SK-N-SH (cell line): ENCODE data around the gene CEP295NL. TPM values are rescaled to one million over a fixed set of nuclear protein-coding genes. Genes with fewer than 3 reads are reported as not detected.

ENCODE experiments used
- CTCF ChIA-PET: fragments of 300-600, 350-600 bp; formaldehyde crosslinking; extraction: SDS; loops from one replicate; lab custom pipeline; 2021; lab: Yijun Ruan, JAX
- POLR2A ChIA-PET: fragments of 350-600 bp; sonication (Branson Sonifier 250); formaldehyde crosslinking; extraction: SDS; loops from one replicate; lab custom pipeline; 2020; ENCODE audit warnings: antibody characterized with exemption, inconsistent platforms; lab: Yijun Ruan, JAX
- DNase-seq: peaks from one replicate; pipeline ENCODE4 v3.0.0; 2012
- H2AFZ ChIP-seq: fragments of 200-600 bp; sonication (generic); 2 replicates; pipeline ENCODE4 v1.8.1; 2016; ENCODE audit warnings: antibody characterized with exemption, mild to moderate bottlenecking, low read depth
- H3F3A ChIP-seq: fragments of 200-600 bp; sonication (generic); replicated peaks from 2 replicates; pipeline ENCODE3; 2016; ENCODE audit warnings: antibody characterized with exemption, mild to moderate bottlenecking; ENCODE audit not compliant: insufficient read depth
- H3K27ac ChIP-seq, 2 experiments: fragments of 200-500 bp in 1 of 2; fragments of 200-600 bp in 1 of 2; sonication (Bioruptor generic) in 1 of 2; sonication (generic), shearing (Covaris generic) in 1 of 2; 2 replicates each; pipeline versions ENCODE4 v1.5.1 to v1.6.1; 2014 to 2016; ENCODE audit warnings: low read depth in 2 of 2, inconsistent platforms in 1 of 2, low read length in 1 of 2, mild to moderate bottlenecking in 1 of 2, mixed read lengths in 1 of 2
- H3K27me3 ChIP-seq: fragments of 200-600 bp; sonication (generic), shearing (Covaris generic); 2 replicates; pipeline ENCODE4 v1.6.1; 2016; ENCODE audit warnings: mixed run types; ENCODE audit not compliant: insufficient read depth
- H3K36me3 ChIP-seq, 2 experiments: fragments of 200-500 bp in 1 of 2; fragments of 200-600 bp in 1 of 2; sonication (Bioruptor generic) in 1 of 2; sonication (generic) in 1 of 2; replicated peaks in 1 of 2; 2 replicates each; pipeline versions ENCODE3 to v1.5.1; 2014 to 2016; ENCODE audit warnings: low read length in 1 of 2, mild to moderate bottlenecking in 1 of 2; ENCODE audit not compliant: insufficient read depth in 2 of 2, control insufficient read depth in 1 of 2
- H3K4me1 ChIP-seq, 2 experiments: fragments of 200-500 bp in 1 of 2; fragments of 200-600 bp in 1 of 2; sonication (Bioruptor generic) in 1 of 2; sonication (generic), shearing (Covaris generic) in 1 of 2; 2 replicates each; pipeline versions ENCODE4 v1.5.1 to v1.6.1; 2014 to 2016; ENCODE audit warnings: low read depth in 1 of 2, low read length in 1 of 2, mixed run types in 1 of 2; ENCODE audit not compliant: insufficient read depth in 2 of 2, control insufficient read depth in 1 of 2
- H3K4me2 ChIP-seq: fragments of 200-600 bp; sonication (generic), shearing (Covaris generic); 2 replicates; pipeline ENCODE4 v1.6.1; 2017; ENCODE audit warnings: mixed run types
- H3K4me3 ChIP-seq, 2 experiments: fragments of 200-500 bp in 1 of 2; fragments of 200-600 bp in 1 of 2; sonication (Bioruptor generic) in 1 of 2; sonication (generic), shearing (Covaris generic) in 1 of 2; 2 replicates each; pipeline versions ENCODE4 v1.5.1 to v1.8.1; 2014 to 2016; ENCODE audit warnings: low read depth in 2 of 2, inconsistent platforms in 1 of 2, low read length in 1 of 2, mild to moderate bottlenecking in 1 of 2, mixed read lengths in 1 of 2, moderate library complexity in 1 of 2
- H3K79me2 ChIP-seq: fragments of 200-600 bp; sonication (generic); 2 replicates; pipeline ENCODE4 v1.8.1; 2017; ENCODE audit warnings: mild to moderate bottlenecking; ENCODE audit not compliant: insufficient read depth
- H3K9ac ChIP-seq: fragments of 200-600 bp; sonication (generic); 2 replicates; pipeline ENCODE4 v1.6.1; 2017; ENCODE audit warnings: mixed run types
- H3K9me2 ChIP-seq: fragments of 200-600 bp; sonication (generic); 2 replicates; pipeline ENCODE4 v1.6.1; 2017; ENCODE audit warnings: mixed run types
- H3K9me3 ChIP-seq: fragments of 200-600 bp; sonication (generic); 2 replicates; pipeline ENCODE4 v1.6.1; 2017; ENCODE audit warnings: mixed run types, mild to moderate bottlenecking, moderate library complexity
- H4K20me1 ChIP-seq: fragments of 200-600 bp; sonication (generic); 2 replicates; pipeline ENCODE4 v1.6.1; 2017; ENCODE audit warnings: mild to moderate bottlenecking, mixed run types; ENCODE audit not compliant: insufficient read depth
- CHD2 ChIP-seq: fragments of 150-350 bp; IDR thresholded peaks from 2 replicates; pipeline ENCODE4 v1.6.1; 2018; ENCODE audit warnings: low read length; ENCODE audit not compliant: partially characterized antibody
- EP300 ChIP-seq, 2 experiments: IDR thresholded peaks; 2 replicates each; pipeline versions ENCODE4 v1.4.0 to v1.6.1; 2012; ENCODE audit warnings: borderline replicate concordance in 1 of 2, low read depth in 1 of 2, low read length in 1 of 2
- FOSL2 ChIP-seq: IDR thresholded peaks from 2 replicates; pipeline ENCODE4 v1.4.0; 2012; ENCODE audit warnings: low read depth, mild to moderate bottlenecking, moderate library complexity, borderline replicate concordance
- FOXJ3 ChIP-seq: sonication (generic); formaldehyde crosslinking; IDR thresholded peaks from 2 replicates; pipeline ENCODE4 v1.5.1; 2020; ENCODE audit warnings: mild to moderate bottlenecking, missing genetic modification reagents
- FOXM1 ChIP-seq: IDR thresholded peaks from 2 replicates; pipeline ENCODE4 v1.4.0; 2012; ENCODE audit warnings: low read depth, mild to moderate bottlenecking
- GABPA ChIP-seq: IDR thresholded peaks from 2 replicates; pipeline ENCODE4 v1.4.0; 2012; ENCODE audit warnings: low read depth, mild to moderate bottlenecking
- JUND ChIP-seq: IDR thresholded peaks from 2 replicates; pipeline ENCODE4 v1.4.0; 2012
- MAX ChIP-seq: IDR thresholded peaks from 2 replicates; pipeline ENCODE4 v1.4.0; 2012; ENCODE audit warnings: low read depth
- NFIC ChIP-seq: IDR thresholded peaks from 2 replicates; pipeline ENCODE4 v1.4.0; 2012; ENCODE audit warnings: borderline replicate concordance
- POLR2AphosphoS5 ChIP-seq: IDR thresholded peaks from 2 replicates; pipeline ENCODE4 v1.6.1; 2012; ENCODE audit warnings: low read depth, low read length
- RCOR1 ChIP-seq: fragments of 150-350 bp; IDR thresholded peaks from 2 replicates; pipeline ENCODE4 v1.6.1; 2017; ENCODE audit warnings: antibody characterized with exemption, low read length
- RFX5 ChIP-seq: IDR thresholded peaks from 2 replicates; pipeline ENCODE4 v1.6.1; 2012; ENCODE audit warnings: mild to moderate bottlenecking, improper control_type of control experiment, low read length
- RXRA ChIP-seq: IDR thresholded peaks from 2 replicates; pipeline ENCODE4 v1.4.0; 2012; ENCODE audit warnings: low read depth, mild to moderate bottlenecking, borderline replicate concordance
- SIN3A ChIP-seq: IDR thresholded peaks from 2 replicates; pipeline ENCODE4 v1.6.1; 2012; ENCODE audit warnings: low read depth, mild to moderate bottlenecking, low read length, moderate library complexity, borderline replicate concordance
- SMC3 ChIP-seq: IDR thresholded peaks from 2 replicates; pipeline ENCODE4 v1.6.1; 2012; ENCODE audit warnings: low read depth, low read length, improper control_type of control experiment
- TAF1 ChIP-seq: IDR thresholded peaks from 2 replicates; pipeline ENCODE4 v1.6.1; 2012; ENCODE audit warnings: low read depth, mild to moderate bottlenecking, low read length, moderate library complexity, borderline replicate concordance
- TCF12 ChIP-seq: IDR thresholded peaks from 2 replicates; pipeline ENCODE4 v1.4.0; 2012
- USF1 ChIP-seq: IDR thresholded peaks from 2 replicates; pipeline ENCODE4 v1.4.0; 2012; ENCODE audit warnings: low read depth, borderline replicate concordance
- WGBS: methylation state at CpG from one replicate; pipeline ENCODE4 v1.1.6; 2017; ENCODE audit warnings: low lambda C conversion rate; 5-methylcytosine and 5-hydroxymethylcytosine counted together
- polyA plus RNA-seq, 3 experiments: library from polyadenylated mRNA; depleted of rRNA; stranded (reverse); fragments of >200 nt; gene quantifications; 2 replicates each; pipeline ENCODE4 v1.2.3, GENCODE V29; 2012
- TF ChIP-seq, protein P1 (sequence below): IDR thresholded peaks from 2 replicates; pipeline ENCODE4 v1.4.0; 2012; ENCODE audit warnings: low read depth, borderline replicate concordance
- TF ChIP-seq, protein P2 (sequence below): fragments of 150-350 bp; IDR thresholded peaks from 2 replicates; pipeline ENCODE4 v1.6.1; 2017; ENCODE audit warnings: antibody characterized with exemption, low read length, low read depth, borderline replicate concordance

The CEP295NL gene
- polyA plus RNA-seq, 1 of the 3 experiments (the other 2 are of a cell fraction): 0.35 TPM

DNA sequence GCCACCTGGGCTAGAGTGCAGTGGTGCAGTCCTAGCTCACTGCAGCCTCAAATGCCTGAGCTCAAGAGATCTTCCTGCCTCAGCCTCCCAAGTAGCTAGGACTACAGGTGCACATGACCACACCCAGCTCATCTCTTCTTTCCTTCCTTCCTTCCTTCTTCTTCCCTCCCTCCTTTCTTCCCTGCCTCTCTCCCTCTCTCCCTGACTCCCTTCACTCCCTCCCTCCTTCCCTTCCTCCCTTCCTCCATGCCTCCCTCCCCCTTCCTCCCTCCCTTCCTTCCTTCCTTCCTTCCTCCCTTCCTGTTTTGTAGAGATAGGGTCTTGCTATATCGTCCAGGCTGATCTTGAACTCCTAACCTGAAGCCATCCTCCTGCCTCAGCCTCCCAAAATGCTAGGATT lies 38.9 kb downstream of the CEP295NL start:
- POLR2A ChIA-PET: no interaction called here
- H3K4me3 ChIP-seq: no peak overlapping the region
- TF ChIP-seq RCOR1 (no peak), TCF12 (no peak), RXRA (no peak), FOXJ3 (CRISPR knock-in tag) (no peak), POLR2AphosphoS5 (no peak), SIN3A (no peak), FOXM1 (no peak), RFX5 (no peak), CHD2 (no peak)
- TF ChIP-seq, protein P1, sequence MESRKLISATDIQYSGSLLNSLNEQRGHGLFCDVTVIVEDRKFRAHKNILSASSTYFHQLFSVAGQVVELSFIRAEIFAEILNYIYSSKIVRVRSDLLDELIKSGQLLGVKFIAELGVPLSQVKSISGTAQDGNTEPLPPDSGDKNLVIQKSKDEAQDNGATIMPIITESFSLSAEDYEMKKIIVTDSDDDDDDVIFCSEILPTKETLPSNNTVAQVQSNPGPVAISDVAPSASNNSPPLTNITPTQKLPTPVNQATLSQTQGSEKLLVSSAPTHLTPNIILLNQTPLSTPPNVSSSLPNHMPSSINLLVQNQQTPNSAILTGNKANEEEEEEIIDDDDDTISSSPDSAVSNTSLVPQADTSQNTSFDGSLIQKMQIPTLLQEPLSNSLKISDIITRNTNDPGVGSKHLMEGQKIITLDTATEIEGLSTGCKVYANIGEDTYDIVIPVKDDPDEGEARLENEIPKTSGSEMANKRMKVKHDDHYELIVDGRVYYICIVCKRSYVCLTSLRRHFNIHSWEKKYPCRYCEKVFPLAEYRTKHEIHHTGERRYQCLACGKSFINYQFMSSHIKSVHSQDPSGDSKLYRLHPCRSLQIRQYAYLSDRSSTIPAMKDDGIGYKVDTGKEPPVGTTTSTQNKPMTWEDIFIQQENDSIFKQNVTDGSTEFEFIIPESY: no peak
- TF ChIP-seq, protein P2, sequence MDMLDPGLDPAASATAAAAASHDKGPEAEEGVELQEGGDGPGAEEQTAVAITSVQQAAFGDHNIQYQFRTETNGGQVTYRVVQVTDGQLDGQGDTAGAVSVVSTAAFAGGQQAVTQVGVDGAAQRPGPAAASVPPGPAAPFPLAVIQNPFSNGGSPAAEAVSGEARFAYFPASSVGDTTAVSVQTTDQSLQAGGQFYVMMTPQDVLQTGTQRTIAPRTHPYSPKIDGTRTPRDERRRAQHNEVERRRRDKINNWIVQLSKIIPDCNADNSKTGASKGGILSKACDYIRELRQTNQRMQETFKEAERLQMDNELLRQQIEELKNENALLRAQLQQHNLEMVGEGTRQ: no peak
- no peaks in the 10 kb centered on the region for H3K9me3 ChIP-seq
- peaks cover 65% of the 10 kb centered on the region for H3F3A ChIP-seq
- CTCF ChIA-PET: interaction anchor here (0.7 to 17.6 kb wide), 6 partner anchors 9 to 104 kb away, joined by 3 to 458 read pairs (median 45); partner anchors contain the start of gene LGALS3BP
- DNase-seq: no peak
- H4K20me1 ChIP-seq: no peaks in the 10 kb centered on the region; the same call in 1 of the 2 replicates
- H3K27me3 ChIP-seq: no peaks in the 10 kb centered on the region
- peaks cover 67% of the 10 kb centered on the region for H3K79me2 ChIP-seq
- H3K4me1 ChIP-seq: peaks cover 3 to 19% of the 10 kb centered on the region in 2 experiments; a peak in 3 of 4 replicates
- H3K4me2 ChIP-seq: no peak overlapping the region
- peak overlapping the region in 1 of 2 experiments; percentile 98; a peak in 1 of 4 replicates for H3K27ac ChIP-seq
- no peak overlapping the region for H3K9ac ChIP-seq
- H3K36me3 ChIP-seq: peaks cover 5 to 52% of the 10 kb centered on the region in 2 experiments
- H3K9me2 ChIP-seq: no peaks in the 10 kb centered on the region
- 92% methylated on average over 1 of the region's 1 CpG for WGBS
- no peak overlapping the region for H2AFZ ChIP-seq

DNA sequence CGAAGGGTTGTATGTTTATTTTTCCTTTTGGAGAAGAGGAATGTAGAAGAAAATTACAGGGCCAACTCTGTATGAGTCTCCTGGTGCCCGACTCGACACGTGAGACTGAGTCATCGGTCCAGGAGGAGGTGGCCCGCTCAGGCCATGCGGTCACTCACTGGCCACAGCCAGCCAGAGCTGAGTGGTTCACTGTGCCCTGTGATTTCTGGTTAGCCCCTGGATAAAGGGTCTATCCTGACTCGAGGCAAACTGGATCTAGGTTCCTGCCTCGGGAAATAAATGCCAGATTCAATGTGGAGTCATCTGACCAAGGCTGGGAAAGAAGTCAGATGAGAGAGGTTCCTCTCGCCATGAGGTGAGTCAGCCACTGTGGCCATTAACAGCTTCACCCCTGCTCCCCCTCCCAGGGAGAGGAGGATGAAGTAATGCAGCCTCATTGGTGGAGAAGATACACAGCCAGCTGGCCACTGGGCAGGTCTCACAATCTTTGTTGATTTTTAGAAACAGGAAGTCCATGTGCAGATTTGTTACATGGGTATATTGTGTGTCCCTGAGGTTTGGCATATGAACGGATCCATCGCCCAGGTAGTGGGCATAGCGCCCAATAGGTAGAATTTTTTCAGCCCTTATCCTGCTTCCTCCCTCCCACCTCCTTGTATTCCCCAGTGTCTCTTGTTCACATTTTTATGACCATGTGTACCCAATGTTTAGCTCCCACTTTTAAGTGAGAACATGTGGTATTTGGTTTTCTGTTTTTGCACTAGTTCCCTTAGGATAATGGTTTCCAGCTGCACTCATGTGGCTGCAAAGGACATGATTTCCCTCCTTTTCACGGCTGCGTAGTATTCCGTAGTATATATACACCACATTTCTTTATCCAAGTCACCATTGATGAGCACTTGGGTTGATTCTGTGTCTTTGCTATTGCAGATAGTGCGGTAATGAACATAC lies 40.7 kb downstream of the CEP295NL start:
- peaks cover 65% of the 10 kb centered on the region for H3K79me2 ChIP-seq
- TF ChIP-seq TAF1 (peak; percentile 49; the same call in 1 of the 2 replicates), JUND (peak; percentile 88), USF1 (peak; percentile 83; the same call in 1 of the 2 replicates), SMC3 (no peak), EP300 (IDR thresholded peaks at IDR 0.05; ENCODE audit: borderline replicate concordance in 1 of 2, low read depth in 1 of 2, low read length in 1 of 2) (peak in 1 of 2 experiments; percentile 43; a peak in 1 of 4 replicates), FOSL2 (peak; percentile 90), NFIC (no peak; the same call in 1 of the 2 replicates), MAX (peak; percentile 99), GABPA (no peak), TCF12 (peak; percentile 64), SIN3A (peak; percentile 90), RXRA (peak; percentile 84; the same call in 1 of the 2 replicates)
- TF ChIP-seq, protein P2: no peak

More for the DNA sequence above, 40.7 kb downstream of the CEP295NL start:
- 38% methylated on average over 17 of the region's 17 CpGs for WGBS
- peak overlapping the region in 1 of 2 experiments; percentile 1; a peak in 1 of 4 replicates for H3K4me3 ChIP-seq
- peaks cover 3 to 7% of the 10 kb centered on the region in 2 experiments; a peak in 3 of 4 replicates for H3K4me1 ChIP-seq
- POLR2A ChIA-PET: no interaction called here
- DNase-seq: no peak
- CTCF ChIA-PET: interaction anchor here (1.8 to 17.6 kb wide), 3 partner anchors 10 to 106 kb away, joined by 5 to 458 read pairs (median 7); partner anchors contain the start of gene LGALS3BP
- H3K9me2 ChIP-seq: no peaks in the 10 kb centered on the region
- peak overlapping the region; percentile 50 to 98 for H3K27ac ChIP-seq
- H3K4me2 ChIP-seq: peak overlapping the region; percentile 61
- no peak overlapping the region; the same call in 1 of the 2 replicates for H2AFZ ChIP-seq
- no peaks in the 10 kb centered on the region for H4K20me1 ChIP-seq
- H3K27me3 ChIP-seq: no peaks in the 10 kb centered on the region
- peaks cover 49% of the 10 kb centered on the region for H3F3A ChIP-seq
- no peaks in the 10 kb centered on the region for H3K9me3 ChIP-seq
- H3K36me3 ChIP-seq: peaks cover 4 to 55% of the 10 kb centered on the region in 2 experiments
- H3K9ac ChIP-seq: peak overlapping the region; percentile 58
